Activated CD4-positive, alpha-beta T cell treated with anti-CD3 and anti-CD28 coated beads for 24 hours (primary cell): ENCODE results near the gene THAP4.

Experiments
- DNase-seq, 2 donors: peaks; one replicate each; pipeline ENCODE4 v3.0.0-alpha.2; 2020; ENCODE audit warnings: low read depth in 2 of 2

Gene THAP4

DNA sequence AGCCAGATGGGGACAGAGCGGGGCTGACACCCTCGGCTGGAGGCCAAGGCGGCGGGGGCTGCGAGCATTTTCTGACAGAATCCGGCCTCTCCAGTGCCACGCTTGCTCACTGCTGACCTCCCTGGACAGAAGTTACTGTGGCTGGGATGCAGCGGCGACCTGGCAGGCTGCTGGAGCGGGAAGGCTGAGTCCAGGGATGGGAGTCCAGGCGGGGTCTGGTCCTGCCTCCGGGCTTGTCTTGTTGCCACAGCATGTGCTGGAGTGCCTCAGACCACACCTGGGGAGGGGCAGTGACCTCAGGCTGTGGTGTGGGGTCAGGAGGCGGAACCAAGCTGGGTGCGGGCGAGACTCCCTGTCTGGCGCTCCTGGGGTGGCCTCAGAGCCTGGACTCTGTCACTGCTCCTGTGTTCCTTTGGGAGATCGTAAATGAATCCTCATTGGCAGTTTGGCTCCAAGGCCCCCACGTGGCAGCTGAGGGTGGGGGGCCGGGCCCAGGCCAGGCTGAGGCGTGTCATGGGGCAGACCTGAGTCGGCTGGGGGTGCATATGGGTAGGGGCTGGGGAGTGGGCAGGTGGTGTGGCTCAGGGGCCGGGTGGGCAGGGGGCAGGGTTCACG lies 72.9 kb downstream of the THAP4 start:
- no peak for DNase-seq

DNA sequence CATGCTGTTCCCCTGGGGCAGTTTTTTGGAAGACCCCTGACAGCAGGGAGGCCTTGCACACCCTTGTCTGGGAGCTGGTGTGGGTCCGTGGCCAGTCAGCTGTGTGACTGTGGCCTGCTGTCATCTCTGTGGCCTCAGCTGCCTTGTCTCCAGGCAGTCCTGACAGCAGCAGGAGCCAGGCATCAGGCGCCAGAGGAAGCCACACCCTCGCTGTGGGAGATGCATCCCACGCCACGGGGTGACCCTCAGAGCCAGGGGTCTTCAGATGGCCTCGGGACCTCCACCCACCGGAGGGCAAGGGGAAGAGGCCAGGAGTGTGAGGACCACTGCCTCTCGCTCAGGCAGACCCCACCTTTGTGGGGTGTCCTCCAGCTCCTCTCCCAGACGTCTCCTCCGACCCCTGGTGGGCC lies 73.4 kb downstream of the THAP4 start:
- DNase-seq: no peak

DNA sequence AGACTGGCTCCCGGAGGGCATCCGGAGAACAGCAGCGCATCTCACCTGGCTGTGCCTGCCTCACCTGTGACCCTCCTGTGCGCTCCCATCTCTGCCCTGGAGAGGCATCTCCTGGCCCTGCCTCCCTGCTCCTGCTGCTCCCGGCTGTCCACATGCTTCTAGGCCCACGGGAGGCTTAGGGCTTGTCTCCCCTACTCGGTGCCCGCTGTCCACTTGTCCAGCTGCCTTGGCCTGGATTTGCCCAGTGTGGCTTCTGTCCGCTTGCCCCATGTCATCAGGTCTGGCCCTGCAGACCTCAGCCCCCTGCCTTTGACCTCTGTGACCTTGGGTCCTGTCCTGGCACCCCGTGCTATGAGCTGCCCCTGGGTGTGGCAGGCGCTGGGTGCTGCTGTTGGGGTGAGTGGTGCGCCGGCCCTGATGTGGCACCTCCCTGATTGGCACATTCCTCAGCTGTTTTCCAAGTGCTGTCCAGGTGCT lies 73.9 kb downstream of the THAP4 start:
- no peak for DNase-seq

DNA sequence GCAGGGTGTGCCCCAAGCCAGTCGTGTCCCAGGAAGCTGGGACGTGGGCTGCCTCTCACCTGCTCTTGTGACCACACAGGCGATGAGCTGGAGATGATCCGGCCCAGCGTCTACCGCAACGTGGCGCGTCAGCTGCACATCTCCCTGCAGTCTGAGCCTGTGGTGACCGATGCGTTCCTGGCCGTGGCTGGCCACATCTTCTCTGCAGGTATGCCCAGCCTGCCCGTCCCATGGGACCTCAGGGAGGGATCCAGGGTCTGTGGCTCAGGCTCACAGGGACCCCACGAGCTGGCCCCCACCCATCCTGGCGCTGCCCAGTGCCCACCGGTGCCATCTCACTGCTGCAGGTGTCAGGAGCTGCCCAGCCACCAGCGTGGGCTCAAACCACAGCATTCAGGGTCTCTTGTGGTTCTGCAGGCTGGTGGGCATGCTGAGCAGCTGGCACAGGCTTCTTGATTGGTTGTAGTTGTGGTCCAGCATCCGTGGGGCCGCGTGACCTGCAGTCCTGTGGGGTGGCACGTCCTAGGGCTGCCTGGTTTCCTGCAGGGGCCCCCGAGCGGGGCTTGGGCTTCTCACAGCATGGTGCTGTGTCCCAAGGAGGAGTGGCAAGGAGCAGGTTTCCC lies 74.6 kb downstream of the THAP4 start:
- no peak for DNase-seq

DNA sequence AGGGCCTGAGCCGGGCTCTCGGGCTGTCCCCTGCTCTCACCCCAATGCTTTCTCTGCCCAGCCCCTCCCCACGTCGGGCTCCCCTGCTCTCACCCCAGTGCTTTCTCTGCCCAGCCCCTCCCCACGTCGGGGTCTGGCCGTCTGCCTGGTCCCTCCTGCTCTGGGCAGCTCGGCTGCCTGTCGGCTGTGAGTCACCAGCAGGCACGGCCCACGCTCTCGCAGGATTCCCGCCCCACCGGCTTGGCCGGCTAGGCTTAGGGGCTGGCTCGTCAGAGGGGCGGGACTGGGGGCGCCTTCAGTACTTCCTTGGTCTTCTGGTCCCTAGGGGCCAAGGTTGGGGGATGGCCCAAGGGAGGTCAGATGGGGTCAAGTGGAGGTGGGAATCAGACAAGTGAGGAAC lies 75.1 kb downstream of the THAP4 start:
- DNase-seq: no peak

DNA sequence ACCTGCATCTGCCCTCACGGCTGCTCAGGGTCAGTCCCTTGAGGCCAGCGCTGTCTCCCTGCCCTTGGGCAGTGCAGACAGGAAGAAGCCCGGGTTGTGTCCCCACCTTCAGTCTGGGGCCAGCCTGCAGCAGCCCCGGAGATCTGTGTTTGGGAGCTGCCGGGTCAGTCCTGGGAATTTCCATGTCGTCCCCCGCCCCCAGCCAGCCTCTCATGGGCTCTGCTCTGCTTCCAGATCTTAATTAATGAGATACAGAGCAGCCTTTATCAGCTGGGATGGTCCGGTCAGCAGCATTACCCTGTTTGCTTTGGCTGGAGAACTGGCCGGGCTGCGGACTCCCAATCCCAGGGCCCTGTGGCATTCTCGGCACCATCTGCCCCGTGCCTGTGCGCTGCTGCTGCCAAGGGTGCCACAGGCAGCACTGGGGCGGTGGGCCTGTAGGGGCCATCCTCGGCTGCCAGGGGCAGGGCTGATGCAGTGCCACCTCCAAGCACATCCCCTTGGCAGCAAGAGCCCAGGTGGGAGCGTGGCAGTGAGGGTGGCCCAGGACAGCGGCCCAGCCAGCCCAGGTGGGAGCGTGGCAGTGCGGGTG lies 76.0 kb downstream of the THAP4 start:
- no peak for DNase-seq

DNA sequence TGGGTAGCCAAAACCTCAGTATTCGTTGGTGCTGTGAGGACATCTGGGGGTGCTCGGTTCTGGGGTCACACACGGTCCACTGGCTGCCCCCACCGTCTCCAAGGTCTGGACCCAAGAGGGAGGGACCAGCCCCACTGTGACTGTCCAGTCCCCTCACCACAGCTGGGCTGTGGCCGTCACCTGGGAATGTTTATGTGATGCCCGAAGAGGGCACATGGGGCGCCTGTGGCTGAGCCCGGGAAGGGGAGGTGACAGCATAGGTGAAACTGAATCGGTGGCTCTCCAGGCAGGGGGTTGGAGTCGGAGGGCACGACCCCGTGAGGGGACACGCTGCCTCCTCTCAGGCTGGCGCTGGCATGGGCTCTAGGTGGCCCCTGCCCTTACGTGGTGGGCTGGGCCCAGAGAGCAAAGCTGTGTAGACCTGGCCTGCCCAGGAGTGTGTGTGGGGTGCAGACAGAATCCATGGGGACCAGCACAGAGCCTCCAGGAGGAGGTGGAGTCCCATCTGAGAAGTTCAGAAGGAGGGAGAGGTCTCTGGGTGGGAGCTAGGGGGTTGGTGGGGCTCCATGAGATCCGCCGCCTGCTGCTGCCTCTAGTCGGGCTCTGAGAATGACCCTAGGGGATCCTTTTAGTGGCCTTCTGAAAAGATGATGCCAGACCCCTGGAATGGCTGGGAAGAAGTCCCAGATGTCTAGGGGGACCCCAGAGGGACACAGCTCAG lies 76.6 kb downstream of the THAP4 start:
- no peak for DNase-seq

DNA sequence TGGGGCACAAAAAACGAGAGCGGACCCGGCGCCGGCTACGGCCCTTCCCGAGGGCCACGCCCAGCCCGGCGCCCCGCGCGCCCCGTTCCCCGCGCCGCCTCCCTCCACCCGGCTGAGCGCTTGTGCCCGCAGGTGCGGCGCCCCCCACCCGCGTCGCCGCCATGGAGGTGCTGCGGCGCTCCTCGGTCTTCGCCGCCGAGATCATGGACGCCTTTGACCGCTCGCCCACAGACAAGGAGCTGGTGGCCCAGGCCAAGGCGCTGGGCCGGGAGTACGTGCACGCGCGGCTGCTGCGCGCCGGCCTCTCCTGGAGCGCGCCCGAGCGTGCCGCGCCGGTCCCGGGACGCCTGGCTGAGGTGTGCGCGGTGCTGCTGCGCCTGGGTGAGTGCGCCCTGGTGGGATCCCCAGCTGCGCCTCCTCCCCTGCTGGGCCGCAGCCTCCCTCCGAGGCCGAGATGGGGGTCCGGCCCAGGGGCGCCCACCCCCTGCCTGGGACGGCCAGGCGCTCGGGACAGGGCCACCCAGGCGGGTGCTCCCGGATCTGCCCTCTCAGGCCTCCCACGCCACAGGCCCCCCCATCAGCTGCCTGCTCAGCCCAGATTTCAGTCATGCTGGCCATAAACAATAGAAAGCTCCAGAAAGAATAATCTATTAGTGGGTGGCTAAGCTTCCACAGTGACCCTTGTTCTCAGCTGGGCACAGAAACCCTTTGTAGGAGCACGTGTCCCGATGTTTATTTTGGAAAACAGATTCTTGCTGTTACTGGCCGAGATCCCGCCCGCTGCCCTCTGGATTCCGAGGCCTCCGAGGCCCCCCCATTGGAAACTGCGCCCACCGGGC lies 77.4 kb downstream of the THAP4 start:
- no peak for DNase-seq

DNA sequence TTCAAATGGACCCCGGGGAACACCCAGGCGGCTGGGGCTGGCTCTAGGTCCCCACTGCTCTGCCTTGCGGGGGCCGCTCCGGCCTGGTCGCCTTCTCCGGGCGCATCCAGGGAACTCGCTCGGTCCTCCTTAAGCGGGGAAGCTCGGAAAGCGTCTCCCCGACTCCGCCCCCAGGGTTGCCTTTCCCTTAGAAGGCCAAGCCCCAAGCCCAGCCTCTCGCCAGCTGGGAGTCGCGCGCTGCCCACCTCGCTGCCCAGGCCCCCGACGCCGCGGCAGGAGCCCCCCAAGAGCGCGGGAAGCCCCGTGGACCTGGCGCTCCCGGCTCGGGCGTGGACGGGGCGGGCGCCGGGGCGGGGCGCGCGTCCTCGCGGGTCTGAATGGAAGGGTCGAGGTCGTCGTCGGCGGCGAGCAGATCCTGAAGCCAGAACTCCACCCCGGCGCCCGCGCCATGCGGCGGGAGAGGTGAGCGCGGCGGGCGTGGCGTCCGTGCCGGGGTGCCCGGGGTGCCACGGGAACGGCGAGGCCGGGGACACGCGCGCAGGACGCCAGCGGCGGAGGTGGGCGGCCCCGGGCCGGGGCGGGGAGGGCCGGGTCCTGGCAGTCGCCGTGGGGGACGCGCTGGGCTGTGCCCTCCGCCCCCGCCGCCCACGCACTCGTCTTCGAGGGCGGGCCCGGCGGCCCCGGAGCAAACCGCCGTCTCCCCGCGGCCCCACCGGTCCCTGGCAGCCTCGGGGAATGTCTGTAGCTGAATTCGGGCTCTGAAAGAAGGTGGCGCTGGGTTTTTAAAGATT lies 78.2 kb downstream of the THAP4 start, which contains the start of gene BOK:
BOK (plus strand) TSS at position 214 of the 791 bp plus-strand sequence. CDS start 739 bp downstream, outside the sequence.
- no peak for DNase-seq

DNA sequence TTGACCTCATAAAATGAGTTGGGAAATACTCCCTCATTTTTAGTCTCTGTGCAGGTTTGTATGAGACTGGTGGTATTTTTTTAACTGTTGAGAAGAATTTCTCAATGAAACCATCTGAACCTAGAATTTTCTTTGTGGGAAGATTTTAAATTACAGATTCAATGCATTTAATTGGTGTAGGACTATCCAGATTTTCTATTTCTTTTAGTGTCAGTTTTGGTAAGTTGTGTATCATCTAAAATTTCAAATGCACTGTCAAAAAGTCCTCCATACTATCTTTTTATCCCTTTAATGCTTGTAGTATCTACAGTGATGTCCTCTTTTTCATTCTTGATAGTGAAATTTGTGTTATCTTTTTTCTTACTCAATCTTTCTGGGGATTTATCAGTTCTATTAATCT lies 80.2 kb downstream of the THAP4 start:
- no peak for DNase-seq

DNA sequence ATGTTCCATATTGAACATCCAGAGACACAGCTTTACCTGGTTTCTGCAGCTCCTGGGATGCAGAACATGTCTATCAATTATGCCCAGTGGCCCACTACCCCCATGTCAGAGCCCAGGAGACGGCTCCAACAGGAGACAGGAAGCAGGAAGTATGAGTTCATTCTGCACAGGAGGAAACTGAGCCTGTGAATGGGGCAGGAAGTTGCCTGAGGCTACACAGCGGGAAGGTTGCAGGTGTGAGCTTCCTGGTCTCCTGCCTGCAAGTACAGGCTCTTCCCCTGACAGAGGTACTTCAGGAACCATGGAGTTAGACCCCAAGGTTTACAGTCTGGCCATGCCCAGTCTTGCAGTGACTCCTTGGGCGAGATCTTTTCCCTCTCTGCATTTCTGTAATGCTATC lies 81.2 kb downstream of the THAP4 start:
- DNase-seq: no peak

DNA sequence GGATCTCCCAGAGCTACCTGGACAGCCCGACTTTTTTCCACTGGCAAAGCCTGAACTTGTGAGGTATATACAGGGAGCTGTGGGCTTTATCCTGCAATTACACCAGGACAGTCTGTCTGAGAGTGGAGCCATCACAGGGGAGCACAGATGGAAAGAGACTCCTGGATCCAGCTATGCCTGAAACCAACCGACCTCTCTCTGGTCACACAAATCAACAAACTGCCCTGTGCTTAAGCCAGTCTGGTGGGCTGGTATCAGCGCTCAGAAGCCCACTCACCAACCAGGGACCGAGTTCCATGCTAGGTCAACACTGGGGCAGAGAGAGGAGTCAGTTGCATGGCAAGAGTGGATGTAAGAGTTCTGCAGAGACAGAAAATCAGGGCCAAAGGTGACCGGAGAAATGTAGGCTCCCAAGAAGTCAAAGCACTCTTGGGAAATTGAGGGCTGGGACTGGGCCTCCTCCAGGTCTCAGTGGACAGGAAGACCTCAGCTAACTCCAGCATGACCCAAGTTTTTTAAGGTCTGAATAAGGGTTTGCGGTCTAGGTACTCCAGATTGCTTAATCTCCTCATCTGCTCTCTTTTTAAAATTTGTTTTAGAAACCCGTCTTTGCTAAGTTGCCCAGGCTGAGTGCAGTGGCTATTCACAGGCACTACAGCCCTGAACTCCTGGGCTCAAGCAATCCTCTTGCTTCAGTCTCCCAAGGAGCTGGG lies 82.2 kb downstream of the THAP4 start:
- DNase-seq: no peak

DNA sequence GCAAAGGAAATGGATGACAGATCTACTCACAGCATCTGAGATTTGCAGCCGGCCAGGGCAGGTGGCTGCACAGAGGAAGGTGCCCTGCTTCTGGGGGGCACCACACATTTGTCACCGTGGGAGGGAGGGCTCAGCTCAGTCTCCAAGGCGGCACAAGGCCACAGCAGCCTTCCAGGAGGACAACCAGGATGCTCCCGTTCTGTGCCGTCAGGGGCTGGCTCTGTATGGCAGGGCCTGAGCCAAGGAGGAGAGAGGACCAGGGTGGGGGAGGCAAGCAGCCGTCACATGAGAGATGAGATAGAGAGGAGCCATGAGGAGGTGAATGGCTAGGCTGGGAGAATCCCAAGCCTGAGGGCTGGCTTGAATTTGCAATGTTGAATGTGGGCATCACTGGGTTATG lies 83.0 kb downstream of the THAP4 start:
- no peak for DNase-seq

DNA sequence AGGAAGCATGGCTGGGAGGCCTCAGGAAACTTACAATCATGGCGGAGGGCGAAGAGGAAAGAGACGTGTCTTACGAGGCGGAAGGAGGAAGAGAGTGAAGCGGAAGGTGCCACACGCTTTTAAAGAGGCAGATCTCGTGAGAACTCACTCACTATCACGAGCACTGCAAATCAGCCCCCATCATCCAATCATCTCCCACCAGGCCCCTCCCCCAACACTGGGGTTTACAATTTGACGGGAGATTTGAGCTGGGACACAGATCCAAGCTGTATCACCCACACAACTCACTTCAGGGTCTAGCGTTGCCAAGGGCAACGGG lies 83.5 kb downstream of the THAP4 start:
- DNase-seq: no peak

DNA sequence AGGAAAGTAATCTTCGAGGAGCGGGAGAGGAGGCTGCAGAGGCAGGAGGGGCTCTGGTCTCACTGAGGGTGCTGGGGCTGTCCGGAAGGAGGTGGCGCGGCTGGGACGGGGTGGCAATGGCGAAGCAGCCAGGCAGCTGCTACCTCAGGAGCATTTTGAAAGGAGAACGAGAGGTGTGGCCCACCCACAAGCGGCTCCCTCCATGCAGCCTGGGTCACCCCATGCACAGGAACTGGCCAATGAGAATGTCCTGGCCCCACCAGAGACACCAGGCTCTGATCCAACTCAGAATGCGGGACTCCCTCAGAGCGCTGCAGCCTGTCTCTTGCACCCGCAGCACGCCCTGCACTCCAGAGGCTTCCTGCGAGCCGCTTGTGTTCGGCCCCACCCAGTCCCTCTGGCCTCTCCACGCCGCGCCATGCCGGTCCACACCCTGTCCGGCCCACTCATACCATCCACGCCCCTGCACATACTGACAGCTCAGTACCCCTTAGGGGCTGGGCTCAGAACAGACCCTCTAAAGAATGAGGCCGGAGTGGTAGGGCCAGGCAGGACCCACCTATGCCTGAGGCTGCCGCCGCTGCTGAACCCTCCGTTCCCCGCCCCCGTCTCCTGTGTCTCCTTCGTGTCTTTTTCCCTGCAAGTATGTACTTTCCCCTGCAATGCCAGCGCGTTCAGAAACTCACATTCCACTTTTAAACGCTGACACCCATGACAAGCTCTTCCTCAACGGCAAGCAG lies 84.8 kb downstream of the THAP4 start:
- no peak for DNase-seq

DNA sequence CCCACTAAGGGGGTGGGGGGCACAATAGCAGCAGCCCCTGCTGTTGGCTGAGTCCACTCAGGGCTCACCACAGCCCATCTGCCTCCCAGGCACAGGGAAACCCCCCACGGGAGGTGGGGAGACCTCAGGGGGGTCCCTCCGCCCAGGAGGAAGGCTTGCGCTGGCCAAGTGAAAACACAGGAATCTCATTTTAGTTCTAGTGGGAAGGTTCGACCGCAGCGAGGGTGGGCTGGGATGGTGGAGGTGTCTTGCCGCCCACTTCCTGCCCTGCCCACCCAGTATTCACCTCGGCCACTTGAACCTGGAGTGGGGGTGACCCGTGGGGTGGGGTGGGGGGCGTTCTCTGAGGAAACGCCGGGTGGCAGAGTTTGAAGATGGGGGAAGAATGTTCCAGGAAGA lies 85.4 kb downstream of the THAP4 start:
- no peak for DNase-seq

DNA sequence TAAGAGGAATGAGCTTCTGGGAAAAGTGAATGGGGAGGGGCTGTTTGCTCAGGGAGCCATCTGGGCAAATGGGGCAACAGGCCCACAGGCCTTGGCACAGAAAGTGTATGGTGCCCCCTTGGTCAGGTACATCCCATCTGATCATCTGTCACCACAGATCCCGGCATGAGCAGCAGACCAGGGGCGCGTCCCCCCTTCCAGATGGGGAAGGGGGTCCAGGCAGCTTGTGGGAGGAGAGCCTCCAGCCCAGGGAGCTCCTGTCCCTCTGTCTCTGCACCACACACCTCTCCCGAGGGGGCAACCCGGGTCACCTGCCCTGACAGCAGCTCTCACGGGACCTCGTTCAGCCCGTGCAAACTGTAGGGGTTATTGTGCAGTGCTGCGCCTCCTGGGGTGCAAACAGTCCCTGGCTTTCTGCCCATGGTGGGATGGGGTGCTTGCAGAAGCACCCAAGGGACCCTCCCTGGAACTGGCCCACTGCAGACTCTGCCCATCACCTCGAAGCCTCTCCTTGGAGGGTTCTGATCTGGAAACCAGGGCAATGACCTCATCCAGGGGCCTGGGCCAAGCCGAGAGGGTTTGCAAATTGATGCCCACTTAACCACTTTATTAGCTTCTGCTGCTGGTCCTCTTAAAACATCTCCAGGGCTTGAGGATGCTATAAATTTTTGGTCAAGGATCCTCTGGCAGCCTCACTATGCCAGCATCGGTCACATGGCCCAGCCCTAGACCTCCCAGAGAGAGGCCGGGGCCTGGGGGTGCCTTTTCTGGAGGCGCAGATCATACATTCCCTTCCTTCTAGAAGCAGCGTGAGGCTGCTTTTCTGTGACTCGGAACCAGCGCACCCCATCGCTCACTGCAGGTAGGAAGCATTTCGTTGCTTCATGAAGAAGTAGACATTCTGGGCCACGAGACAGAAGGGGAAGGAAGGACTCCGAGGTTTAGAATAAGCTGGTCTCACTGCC lies 86.1 kb downstream of the THAP4 start:
- no peak for DNase-seq

DNA sequence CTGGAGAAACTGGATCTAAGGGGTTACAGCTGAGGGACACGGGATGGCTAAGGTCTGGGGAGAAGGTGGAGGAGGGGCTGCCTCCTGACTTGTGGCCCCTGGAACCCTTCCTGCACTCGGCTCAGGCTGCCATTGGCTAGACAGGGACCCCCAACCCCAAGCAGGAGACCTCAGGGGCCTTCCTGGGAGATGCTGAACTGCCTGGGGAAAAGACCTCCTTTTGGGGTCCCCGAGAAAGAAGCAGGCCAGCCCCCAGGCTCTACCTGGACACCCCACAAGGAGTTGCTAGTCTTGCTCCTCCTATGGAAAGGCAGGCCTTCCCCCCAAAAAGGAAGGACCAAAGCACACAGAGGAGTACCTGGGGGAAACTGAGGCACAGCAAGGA lies 88.5 kb downstream of the THAP4 start:
- DNase-seq: no peak
